HG03066 (cell line): ENCODE results near the gene MRPL50.
"Not testable (repeated sequence)": the region's sequence is repeated elsewhere in the genome, so short reads cannot be mapped to it uniquely, and the experiment has no call there.

ENCODE experiments used
- ATAC-seq: cut with Tn5 transposase; IDR thresholded peaks from one replicate; pipeline ENCODE4 v1.9.1; 2021; ENCODE audit warnings: low read depth; ENCODE audit not compliant: unreplicated experiment

The MRPL50 gene

GRCh38 chr9:101418518-101419430, 20.4 kb upstream of the MRPL50 start:
- ATAC-seq: no peak

GRCh38 chr9:101417977-101418376, 19.6 kb upstream of the MRPL50 start:
- no peak for ATAC-seq

GRCh38 chr9:101417389-101417788, 19.0 kb upstream of the MRPL50 start:
- no peak for ATAC-seq

GRCh38 chr9:101415578-101415977, 17.2 kb upstream of the MRPL50 start:
- ATAC-seq: no peak

DNA sequence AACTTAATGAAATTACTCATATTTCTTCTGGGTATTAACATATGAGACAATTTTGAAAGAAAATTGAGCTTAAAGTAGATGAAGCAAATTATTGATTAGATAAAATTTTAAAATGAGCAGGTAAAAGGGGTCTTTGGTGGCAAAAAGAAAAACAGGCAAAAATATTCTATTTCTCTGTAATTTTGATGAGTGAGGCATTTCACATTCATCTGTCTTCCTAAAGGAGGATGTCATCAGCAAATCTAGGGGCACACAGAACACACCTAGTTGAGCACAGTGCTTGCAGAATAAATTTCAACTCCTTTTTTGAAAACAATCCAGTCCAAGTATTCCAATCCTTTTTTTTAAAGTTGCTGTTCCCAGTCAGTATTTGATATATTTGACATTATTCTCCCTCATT, 16.4 kb upstream of the MRPL50 start:
- ATAC-seq: no peak

DNA sequence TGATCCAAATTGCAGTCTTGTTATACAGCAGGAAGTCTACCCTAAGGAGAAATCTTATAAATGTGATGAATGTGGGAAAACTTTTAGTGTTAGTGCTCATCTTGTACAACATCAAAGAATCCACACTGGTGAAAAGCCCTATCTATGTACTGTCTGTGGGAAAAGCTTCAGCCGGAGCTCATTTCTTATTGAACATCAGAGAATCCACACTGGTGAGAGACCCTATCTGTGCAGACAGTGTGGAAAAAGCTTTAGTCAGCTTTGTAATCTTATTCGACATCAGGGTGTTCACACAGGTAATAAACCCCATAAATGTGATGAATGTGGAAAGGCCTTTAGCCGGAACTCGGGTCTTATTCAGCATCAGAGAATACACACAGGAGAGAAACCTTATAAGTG, 10.7 kb upstream of the MRPL50 start:
- no peak for ATAC-seq

DNA sequence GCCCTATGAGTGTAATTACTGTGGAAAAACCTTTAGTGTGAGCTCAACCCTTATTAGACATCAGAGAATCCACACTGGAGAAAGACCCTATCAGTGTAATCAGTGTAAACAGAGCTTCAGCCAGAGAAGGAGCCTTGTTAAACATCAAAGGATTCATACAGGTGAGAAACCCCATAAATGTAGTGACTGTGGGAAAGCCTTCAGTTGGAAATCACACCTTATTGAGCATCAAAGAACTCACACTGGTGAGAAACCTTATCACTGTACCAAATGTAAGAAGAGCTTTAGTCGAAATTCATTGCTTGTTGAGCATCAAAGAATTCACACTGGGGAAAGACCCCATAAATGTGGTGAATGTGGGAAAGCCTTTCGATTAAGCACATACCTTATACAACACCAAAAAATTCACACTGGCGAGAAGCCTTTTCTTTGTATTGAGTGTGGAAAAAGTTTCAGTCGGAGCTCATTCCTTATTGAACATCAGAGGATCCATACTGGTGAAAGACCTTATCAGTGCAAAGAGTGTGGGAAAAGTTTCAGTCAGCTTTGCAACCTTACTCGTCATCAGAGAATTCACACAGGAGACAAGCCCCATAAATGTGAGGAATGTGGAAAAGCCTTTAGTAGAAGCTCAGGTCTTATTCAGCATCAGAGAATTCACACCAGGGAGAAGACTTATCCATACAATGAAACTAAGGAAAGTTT, 10.1 kb upstream of the MRPL50 start:
- ATAC-seq: no peak

DNA sequence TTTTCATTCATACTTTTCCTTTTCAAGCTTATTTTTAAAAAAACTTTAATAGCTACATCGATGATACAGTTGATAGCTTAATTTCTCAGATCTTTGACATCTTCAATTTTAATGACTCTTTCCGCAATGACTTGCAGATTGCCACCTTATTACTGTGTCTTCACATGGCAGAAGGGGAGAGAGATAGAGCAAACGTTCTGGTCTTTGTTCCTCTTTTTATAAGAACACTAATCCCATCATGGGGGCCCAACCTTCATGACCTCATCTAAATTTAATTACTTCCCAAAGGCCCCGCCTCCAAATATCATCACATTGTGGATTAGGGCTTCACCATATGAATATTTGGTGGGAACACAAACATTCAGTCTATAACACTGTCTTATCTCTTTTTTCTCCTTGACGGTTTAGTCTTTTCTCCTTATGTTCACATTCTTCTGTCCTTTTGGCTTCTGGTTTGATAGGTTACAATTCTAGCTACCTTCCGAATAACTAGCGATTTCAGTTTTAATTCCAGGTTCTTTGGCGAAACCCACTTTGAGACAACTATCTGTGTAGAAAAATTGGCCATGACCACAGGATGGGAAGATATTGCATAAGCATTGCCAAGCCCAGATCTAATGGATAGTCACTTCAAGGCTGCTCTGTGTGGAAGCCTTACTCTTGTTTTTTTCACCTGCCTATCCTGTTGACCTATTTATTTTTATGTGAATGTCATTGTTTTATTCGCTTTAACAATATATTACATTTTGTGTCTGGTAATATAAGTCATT, 5.3 kb upstream of the MRPL50 start:
- ATAC-seq: no peak

- ATAC-seq: no peak
These were observed 1.7 kb upstream of the MRPL50 start for GRCh38 chr9:101400120-101400519.

GRCh38 chr9:101399643-101399970, 1.2 kb upstream of the MRPL50 start:
- ATAC-seq: no peak

- peak; percentile 2 for ATAC-seq
These were observed 668 bp upstream of the MRPL50 start for GRCh38 chr9:101398930-101399642.

DNA sequence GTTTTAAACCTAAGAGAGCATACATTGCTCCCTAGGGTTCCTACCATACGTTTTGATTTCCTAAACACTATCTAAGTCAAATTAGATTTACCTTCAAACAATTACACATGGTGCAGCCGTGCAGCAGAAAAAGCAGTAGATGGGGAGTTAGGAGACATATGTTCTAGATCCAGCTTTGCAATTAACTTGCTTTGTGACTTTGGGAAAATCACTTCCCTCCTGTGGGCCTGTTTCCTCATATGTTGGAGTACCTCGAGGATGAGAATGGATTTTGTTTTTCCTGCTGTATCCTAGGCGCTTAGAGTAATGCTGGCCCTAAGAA, 711 bp downstream of the MRPL50 start:
- ATAC-seq: no peak

DNA sequence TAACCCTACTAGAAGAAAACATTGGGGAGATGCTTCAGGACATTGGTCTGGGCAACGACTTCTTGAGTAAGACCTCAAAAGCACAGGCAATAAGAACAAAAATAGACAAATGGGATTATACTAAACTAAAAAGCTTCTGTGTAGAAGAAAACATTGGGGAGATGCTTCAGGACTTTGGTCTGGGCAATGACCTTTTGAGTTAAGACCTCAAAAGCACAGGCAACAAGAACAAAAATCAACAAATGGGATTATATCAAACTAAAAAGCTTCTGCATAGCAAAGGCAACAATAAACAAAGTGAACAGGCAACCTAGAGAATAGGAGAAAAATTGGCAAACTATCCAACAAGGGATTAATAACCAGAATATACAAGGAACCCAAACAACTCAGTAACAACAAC, 3.7 kb downstream of the MRPL50 start:
- ATAC-seq: no peak

DNA sequence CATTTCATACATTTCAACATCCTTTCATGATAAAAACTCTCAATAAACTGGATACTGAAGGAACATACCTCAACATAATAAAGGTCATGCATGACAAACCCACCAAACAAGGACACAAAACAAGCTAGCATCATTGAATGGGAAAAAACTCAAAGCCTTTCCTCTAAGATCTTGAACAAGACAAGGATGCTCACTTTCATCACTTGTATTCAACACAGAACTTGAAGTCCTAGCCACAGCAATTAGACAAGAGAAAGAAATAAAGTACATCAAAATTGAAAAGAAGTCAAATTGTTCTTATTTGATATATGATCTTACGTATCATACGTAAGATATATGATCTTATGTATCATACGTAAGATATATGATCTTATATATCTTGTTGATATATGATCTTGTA, 5.3 kb downstream of the MRPL50 start:
- no peak for ATAC-seq

DNA sequence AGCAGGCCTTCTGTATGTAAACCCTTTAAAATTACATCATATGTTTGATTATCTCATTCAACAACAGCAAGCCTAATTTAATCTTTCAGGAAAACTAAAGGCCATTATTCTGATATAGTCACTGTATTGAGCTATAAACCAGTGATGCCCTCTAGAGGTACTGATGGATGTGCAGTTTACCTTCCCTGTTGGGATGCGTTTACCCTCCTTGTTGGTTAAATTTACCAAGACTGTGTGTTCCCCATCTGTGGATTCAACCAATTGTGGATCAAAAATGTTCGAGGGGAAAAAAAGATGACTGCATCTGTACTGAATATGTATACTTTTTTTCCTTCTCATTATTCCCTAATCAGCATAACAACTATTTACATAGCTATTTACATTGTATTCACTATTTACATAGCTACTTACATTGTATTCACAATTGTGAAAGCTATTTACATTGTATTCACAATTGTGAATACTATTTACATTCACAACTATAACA, 9.9 kb downstream of the MRPL50 start:
- no peak for ATAC-seq

GRCh38 chr9:101387871-101388506, 10.4 kb downstream of the MRPL50 start:
- ATAC-seq: peak; percentile 63

- not testable (repeated sequence) for ATAC-seq
These were observed 13.4 kb downstream of the MRPL50 start, which contains the start of gene BAAT for GRCh38 chr9:101384873-101385536. Gene BAAT, minus strand, starts transcription at chr9:101385006. Its CDS starts 13,602 bp downstream, at chr9:101371404.

DNA sequence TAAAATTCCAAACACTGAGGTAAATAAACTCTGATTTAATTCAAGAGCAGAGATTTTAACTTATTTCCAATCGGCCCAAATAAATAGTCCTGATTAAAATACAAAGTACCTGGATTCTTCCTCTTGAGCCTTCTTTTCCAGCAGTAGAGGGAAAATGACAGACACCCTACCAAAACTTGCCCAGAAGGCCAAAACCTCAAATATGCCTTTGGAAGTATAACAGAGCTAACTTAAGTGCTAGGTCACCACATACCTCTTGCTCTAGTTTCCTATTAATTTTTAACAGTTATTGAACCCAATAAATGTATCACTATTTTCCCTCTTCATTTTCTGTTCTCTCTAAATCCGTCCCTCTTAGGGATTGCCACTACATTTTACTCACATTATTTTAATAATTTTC, 15.1 kb downstream of the MRPL50 start:
- ATAC-seq: no peak

- no peak for ATAC-seq
These were observed 16.5 kb downstream of the MRPL50 start for GRCh38 chr9:101381833-101382342.
